GM12865 (cell line): Measurements from ENCODE around the gene PRLHR.

Source experiments
- DNase-seq: peaks from one replicate; pipeline ENCODE4 v3.0.0; 2010; ENCODE audit warnings: low read depth
- H3K4me3 ChIP-seq: 2 replicates; pipeline ENCODE4 v1.5.1; 2011; ENCODE audit warnings: mild to moderate bottlenecking, low read depth, low read length, control low read depth
- TF ChIP-seq, protein P1 (sequence below): IDR thresholded peaks from 2 replicates; pipeline ENCODE4 v1.5.1; 2011; ENCODE audit warnings: low read length, control low read depth, low read depth, inconsistent platforms; ENCODE audit not compliant: insufficient read depth; ENCODE audit errors: missing control alignments

Gene PRLHR

GRCh38 chr10:118546479-118546878 lies 49.0 kb downstream of the PRLHR start:
- no peak for DNase-seq
- H3K4me3 ChIP-seq = no peak overlapping the region
- TF ChIP-seq, protein P1, sequence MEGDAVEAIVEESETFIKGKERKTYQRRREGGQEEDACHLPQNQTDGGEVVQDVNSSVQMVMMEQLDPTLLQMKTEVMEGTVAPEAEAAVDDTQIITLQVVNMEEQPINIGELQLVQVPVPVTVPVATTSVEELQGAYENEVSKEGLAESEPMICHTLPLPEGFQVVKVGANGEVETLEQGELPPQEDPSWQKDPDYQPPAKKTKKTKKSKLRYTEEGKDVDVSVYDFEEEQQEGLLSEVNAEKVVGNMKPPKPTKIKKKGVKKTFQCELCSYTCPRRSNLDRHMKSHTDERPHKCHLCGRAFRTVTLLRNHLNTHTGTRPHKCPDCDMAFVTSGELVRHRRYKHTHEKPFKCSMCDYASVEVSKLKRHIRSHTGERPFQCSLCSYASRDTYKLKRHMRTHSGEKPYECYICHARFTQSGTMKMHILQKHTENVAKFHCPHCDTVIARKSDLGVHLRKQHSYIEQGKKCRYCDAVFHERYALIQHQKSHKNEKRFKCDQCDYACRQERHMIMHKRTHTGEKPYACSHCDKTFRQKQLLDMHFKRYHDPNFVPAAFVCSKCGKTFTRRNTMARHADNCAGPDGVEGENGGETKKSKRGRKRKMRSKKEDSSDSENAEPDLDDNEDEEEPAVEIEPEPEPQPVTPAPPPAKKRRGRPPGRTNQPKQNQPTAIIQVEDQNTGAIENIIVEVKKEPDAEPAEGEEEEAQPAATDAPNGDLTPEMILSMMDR = no peak

DNA sequence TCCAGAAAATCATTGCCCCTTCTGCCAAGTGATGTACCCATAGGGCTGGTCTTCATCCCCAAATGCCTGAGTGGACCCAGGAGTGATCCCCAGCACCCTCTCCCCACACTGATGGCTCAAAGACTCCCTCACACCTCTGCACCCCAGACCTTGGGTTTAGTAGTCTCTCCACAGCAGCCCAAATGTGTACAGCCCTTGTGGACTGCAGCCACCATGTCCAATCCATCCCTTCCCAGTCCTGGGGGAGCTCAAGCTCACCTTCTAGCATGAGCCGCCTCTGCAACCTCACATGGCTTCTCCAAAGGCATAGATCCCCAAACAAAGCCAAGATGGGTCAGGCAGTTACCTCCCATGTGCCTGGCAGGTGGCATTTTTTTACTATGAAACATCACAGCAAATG lies 50.1 kb downstream of the PRLHR start:
- TF ChIP-seq, protein P1 = no peak
- DNase-seq = no peak
- H3K4me3 ChIP-seq = no peak overlapping the region

DNA sequence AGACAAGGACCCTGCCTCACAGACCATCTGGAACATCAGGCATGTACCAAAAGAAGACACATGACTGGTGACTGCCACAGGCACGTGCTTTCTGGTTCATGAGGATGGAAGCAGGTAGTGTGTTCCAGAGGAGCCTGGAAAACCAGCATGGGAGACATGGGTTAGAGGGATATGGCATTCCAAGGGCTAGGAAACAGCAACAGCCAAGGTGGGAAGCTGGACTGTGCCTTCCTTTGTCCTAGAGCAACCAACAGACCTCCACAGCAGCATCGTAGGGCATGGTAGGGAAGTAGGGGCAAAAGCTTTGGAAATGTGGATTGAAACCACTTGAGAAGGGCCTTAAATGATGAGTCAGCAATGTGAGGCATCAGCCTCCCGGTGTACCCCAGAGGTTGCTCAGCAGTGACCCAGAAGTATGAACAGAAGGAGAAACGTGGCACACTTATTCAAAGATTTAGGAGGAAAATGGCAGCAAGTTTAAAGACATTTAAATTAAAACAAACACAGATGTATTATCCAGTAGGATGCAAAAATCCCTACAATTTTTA lies 51.0 kb downstream of the PRLHR start:
- TF ChIP-seq, protein P1 = no peak
- no peak for DNase-seq
- H3K4me3 ChIP-seq = no peak overlapping the region

- H3K4me3 ChIP-seq = no peak overlapping the region
- TF ChIP-seq, protein P1 = peak; percentile 69
- peak; percentile 45 for DNase-seq
Observed at GRCh38 chr10:118543714-118544400, 51.6 kb downstream of the PRLHR start.

- no peak overlapping the region for H3K4me3 ChIP-seq
- no peak for DNase-seq
- TF ChIP-seq, protein P1 = no peak
Observed at GRCh38 chr10:118542745-118543144, 52.7 kb downstream of the PRLHR start.

DNA sequence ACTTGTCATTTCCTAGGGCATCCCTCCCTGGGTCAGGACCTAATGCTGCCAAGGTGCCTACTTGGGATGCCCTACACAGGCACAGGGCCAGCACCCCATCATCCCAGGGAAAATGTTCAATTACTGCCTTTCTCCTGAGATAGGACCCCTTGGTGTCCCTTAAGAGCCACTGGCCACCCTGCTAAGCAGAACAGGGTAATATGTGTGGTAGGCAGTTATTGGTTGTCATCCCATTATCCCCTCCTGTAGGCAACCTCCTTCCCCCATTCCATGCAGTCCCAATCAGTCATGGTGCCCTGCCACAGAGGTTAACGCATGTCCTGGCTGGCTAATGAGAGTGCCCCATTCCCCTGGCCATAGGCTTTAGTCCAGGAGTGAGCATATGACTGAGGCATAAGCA lies 53.2 kb downstream of the PRLHR start:
- no peak for DNase-seq
- H3K4me3 ChIP-seq = no peak overlapping the region
- TF ChIP-seq, protein P1 = no peak

GRCh38 chr10:118541718-118542117 lies 53.7 kb downstream of the PRLHR start:
- H3K4me3 ChIP-seq = no peak overlapping the region
- no peak for DNase-seq
- TF ChIP-seq, protein P1 = no peak
